Measurements from ENCODE around the gene REV3L. TPM values are rescaled to one million over a fixed set of nuclear protein-coding genes. Genes with fewer than 3 reads are reported as not detected.

REV3L gene
- total RNA-seq, 3 donors from 2014 or later (not counting 1 experiment from before 2014, with no cell fraction given) = 18.1 to 25.5 (median 22.7) TPM

- DNase-seq = no peak
- Histone ChIP-seq H3K36me3 (ENCODE audit: control insufficient read depth, insufficient read depth, low read length) (no peaks in the 10 kb centered on the region), H3K4me3 (ENCODE audit: low read length) (no peak overlapping the region), H3K4me1 (ENCODE audit: control insufficient read depth, insufficient read depth, low read length) (no peaks in the 10 kb centered on the region), H3K27ac (ENCODE audit: low read length) (no peak overlapping the region), H3K9me3 (ENCODE audit: control insufficient read depth, insufficient read depth, low read length) (no peaks in the 10 kb centered on the region), H3K27me3 (ENCODE audit: control insufficient read depth, insufficient read depth, low read length) (no peaks in the 10 kb centered on the region)
- Mint-ChIP-seq H3K4me1 (peaks cover 7 to 12% of the 10 kb centered on the region in 2 donors), H3K36me3 (no peaks in the 10 kb centered on the region), H3K27me3 (ENCODE audit: low read depth in 2 of 2) (no peaks in the 10 kb centered on the region), H3K9me3 (no peaks in the 10 kb centered on the region), H3K27ac (no peak overlapping the region), H3K4me3 (no peak overlapping the region)
- TF ChIP-seq CTCF (IDR thresholded peaks at IDR 0.05) = no peak
- intact Hi-C loops (cut with micrococcal nuclease) = no loop called here
- 100% methylated on average over 2 of the region's 2 CpGs for WGBS (ENCODE audit: insufficient coverage)
- no peak for ATAC-seq
These were observed 32.4 kb downstream of the REV3L start for GRCh38 chr6:111450636-111451035.

GRCh38 chr6:111450087-111450486 is 32.9 kb downstream of the REV3L start:
- no peaks in the 10 kb centered on the region for H3K9me3 ChIP-seq (ENCODE audit: control insufficient read depth, insufficient read depth, low read length)
- no peak for TF ChIP-seq CTCF (IDR thresholded peaks at IDR 0.05)
- H3K27ac Mint-ChIP-seq = no peak overlapping the region
- DNase-seq (no peak), ATAC-seq (no peak)
- intact Hi-C loops (cut with micrococcal nuclease) = no loop called here
- 95% methylated on average over 7 of the region's 7 CpGs for WGBS (ENCODE audit: insufficient coverage)
- no peaks in the 10 kb centered on the region for H3K9me3 Mint-ChIP-seq
- no peak overlapping the region for H3K4me3 ChIP-seq (ENCODE audit: low read length)
- no peaks in the 10 kb centered on the region for H3K36me3 Mint-ChIP-seq
- H3K36me3 ChIP-seq (ENCODE audit: control insufficient read depth, insufficient read depth, low read length) = no peaks in the 10 kb centered on the region
- H3K27me3 ChIP-seq (ENCODE audit: control insufficient read depth, insufficient read depth, low read length) = no peaks in the 10 kb centered on the region
- H3K27me3 Mint-ChIP-seq (ENCODE audit: low read depth in 2 of 2) = no peaks in the 10 kb centered on the region
- H3K27ac ChIP-seq (ENCODE audit: low read length) = no peak overlapping the region
- peaks cover 8 to 12% of the 10 kb centered on the region in 2 donors for H3K4me1 Mint-ChIP-seq
- no peaks in the 10 kb centered on the region for H3K4me1 ChIP-seq (ENCODE audit: control insufficient read depth, insufficient read depth, low read length)
- no peak overlapping the region for H3K4me3 Mint-ChIP-seq

DNA sequence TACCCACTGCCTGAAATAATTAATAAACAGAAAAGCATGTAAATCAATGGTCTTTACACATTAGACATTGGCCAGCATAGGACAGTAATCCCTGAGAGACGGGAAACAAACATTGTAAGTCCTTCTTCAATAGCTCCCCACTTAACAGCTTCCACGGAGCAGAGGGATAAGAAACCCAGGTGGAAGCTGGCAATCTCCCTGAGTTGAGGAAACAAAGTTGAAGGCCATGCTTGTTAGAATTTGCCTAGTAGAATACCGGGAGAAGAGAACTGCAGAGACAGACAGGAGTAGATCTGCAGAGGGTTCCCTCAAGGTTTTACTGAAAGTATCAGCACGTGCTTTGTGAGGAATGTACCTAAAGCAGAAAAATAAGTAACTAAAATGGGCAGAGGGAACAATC is 33.9 kb downstream of the REV3L start:
- Mint-ChIP-seq H3K9me3 (no peaks in the 10 kb centered on the region), H3K27ac (no peak overlapping the region), H3K27me3 (ENCODE audit: low read depth in 2 of 2) (no peaks in the 10 kb centered on the region), H3K4me3 (no peak overlapping the region), H3K4me1 (peaks cover 5 to 17% of the 10 kb centered on the region in 2 donors), H3K36me3 (no peaks in the 10 kb centered on the region)
- TF ChIP-seq CTCF (IDR thresholded peaks at IDR 0.05) = no peak
- Histone ChIP-seq H3K4me1 (ENCODE audit: control insufficient read depth, insufficient read depth, low read length) (no peaks in the 10 kb centered on the region), H3K27me3 (ENCODE audit: control insufficient read depth, insufficient read depth, low read length) (no peaks in the 10 kb centered on the region), H3K4me3 (ENCODE audit: low read length) (no peak overlapping the region), H3K9me3 (ENCODE audit: control insufficient read depth, insufficient read depth, low read length) (no peaks in the 10 kb centered on the region), H3K27ac (ENCODE audit: low read length) (no peak overlapping the region), H3K36me3 (ENCODE audit: control insufficient read depth, insufficient read depth, low read length) (no peaks in the 10 kb centered on the region)
- intact Hi-C loops (cut with micrococcal nuclease) = no loop called here
- WGBS (ENCODE audit: insufficient coverage) = 94% methylated on average over 4 of the region's 4 CpGs
- no peak for ATAC-seq
- DNase-seq = no peak

DNA sequence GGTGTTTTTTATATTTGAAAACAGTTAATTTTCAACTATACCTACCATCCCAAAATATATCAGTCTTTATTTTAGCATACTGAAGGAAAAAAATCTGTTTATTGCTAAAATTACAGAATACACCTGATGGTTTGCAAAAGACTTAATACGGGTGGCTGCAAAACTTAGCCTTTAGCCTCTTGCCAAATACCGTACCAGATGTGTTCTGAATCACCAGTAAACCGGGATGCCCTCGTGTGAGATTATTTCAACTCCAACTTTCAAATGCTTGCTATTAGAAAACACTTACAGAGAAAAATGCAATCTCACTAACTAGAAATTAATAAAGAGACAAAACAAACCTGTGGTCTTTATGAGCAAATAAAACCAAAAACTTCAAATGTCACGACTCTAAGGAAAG is 36.0 kb downstream of the REV3L start:
- Histone ChIP-seq H3K9me3 (ENCODE audit: control insufficient read depth, insufficient read depth, low read length) (no peaks in the 10 kb centered on the region), H3K27me3 (ENCODE audit: control insufficient read depth, insufficient read depth, low read length) (no peaks in the 10 kb centered on the region), H3K4me1 (ENCODE audit: control insufficient read depth, insufficient read depth, low read length) (no peaks in the 10 kb centered on the region), H3K36me3 (ENCODE audit: control insufficient read depth, insufficient read depth, low read length) (no peaks in the 10 kb centered on the region), H3K27ac (ENCODE audit: low read length) (no peak overlapping the region), H3K4me3 (ENCODE audit: low read length) (no peak overlapping the region)
- ATAC-seq = no peak
- Mint-ChIP-seq H3K4me1 (peaks cover 14 to 27% of the 10 kb centered on the region in 2 donors), H3K4me3 (no peak overlapping the region), H3K27me3 (ENCODE audit: low read depth in 2 of 2) (no peaks in the 10 kb centered on the region), H3K27ac (no peak overlapping the region), H3K36me3 (no peaks in the 10 kb centered on the region), H3K9me3 (no peaks in the 10 kb centered on the region)
- DNase-seq = no peak
- intact Hi-C loops (cut with micrococcal nuclease) = no loop called here
- TF ChIP-seq CTCF (IDR thresholded peaks at IDR 0.05) = no peak
- 96% methylated on average over 4 of the region's 5 CpGs for WGBS (ENCODE audit: insufficient coverage)

All from natural killer cell (primary cell).